Measurements from ENCODE around the gene CRACR2A.

CRACR2A gene

GRCh38 chr12:3673981-3674708 lies 78.8 kb downstream of the CRACR2A start:
- FAIRE-seq: no peak
- TF ChIP-seq CTCF (IDR thresholded peaks at IDR 0.05; ENCODE audit: insufficient read depth, missing control alignments): no peak
- DNase-seq (ENCODE audit: insufficient read length, low spot score): no peak

GRCh38 chr12:3672113-3672509 lies 80.8 kb downstream of the CRACR2A start:
- FAIRE-seq (no peak), DNase-seq (ENCODE audit: insufficient read length, low spot score) (no peak)
- no peak for TF ChIP-seq CTCF (IDR thresholded peaks at IDR 0.05; ENCODE audit: insufficient read depth, missing control alignments)

- TF ChIP-seq CTCF (IDR thresholded peaks at IDR 0.05; ENCODE audit: insufficient read depth, missing control alignments): no peak
- no peak for FAIRE-seq
These were observed 81.4 kb downstream of the CRACR2A start for GRCh38 chr12:3671330-3672112.

GRCh38 chr12:3670083-3670620 lies 82.8 kb downstream of the CRACR2A start:
- FAIRE-seq (no peak), DNase-seq (ENCODE audit: insufficient read length, low spot score) (no peak)
- TF ChIP-seq CTCF (IDR thresholded peaks at IDR 0.05; ENCODE audit: insufficient read depth, missing control alignments): no peak

More at GRCh38 chr12:3671330-3672112, 81.4 kb downstream of the CRACR2A start:
- DNase-seq (ENCODE audit: insufficient read length, low spot score): no peak

GRCh38 chr12:3669594-3669993 lies 83.3 kb downstream of the CRACR2A start:
- FAIRE-seq (no peak), DNase-seq (ENCODE audit: insufficient read length, low spot score) (no peak)
- no peak for TF ChIP-seq CTCF (IDR thresholded peaks at IDR 0.05; ENCODE audit: insufficient read depth, missing control alignments)

- TF ChIP-seq CTCF (IDR thresholded peaks at IDR 0.05; ENCODE audit: insufficient read depth, missing control alignments): no peak
- DNase-seq (ENCODE audit: insufficient read length, low spot score) (no peak), FAIRE-seq (no peak)
These were observed 84.3 kb downstream of the CRACR2A start for GRCh38 chr12:3668479-3669165.

Data from D721Med (cell line).